ENCODE data around the gene HSPA12A. TPM values are rescaled to one million over a fixed set of nuclear protein-coding genes. Genes with fewer than 3 reads are reported as not detected.

Gene HSPA12A
- total RNA-seq, 4 donors from 2014 or later: 4.5 to 6.0 (median 4.9) TPM

DNA sequence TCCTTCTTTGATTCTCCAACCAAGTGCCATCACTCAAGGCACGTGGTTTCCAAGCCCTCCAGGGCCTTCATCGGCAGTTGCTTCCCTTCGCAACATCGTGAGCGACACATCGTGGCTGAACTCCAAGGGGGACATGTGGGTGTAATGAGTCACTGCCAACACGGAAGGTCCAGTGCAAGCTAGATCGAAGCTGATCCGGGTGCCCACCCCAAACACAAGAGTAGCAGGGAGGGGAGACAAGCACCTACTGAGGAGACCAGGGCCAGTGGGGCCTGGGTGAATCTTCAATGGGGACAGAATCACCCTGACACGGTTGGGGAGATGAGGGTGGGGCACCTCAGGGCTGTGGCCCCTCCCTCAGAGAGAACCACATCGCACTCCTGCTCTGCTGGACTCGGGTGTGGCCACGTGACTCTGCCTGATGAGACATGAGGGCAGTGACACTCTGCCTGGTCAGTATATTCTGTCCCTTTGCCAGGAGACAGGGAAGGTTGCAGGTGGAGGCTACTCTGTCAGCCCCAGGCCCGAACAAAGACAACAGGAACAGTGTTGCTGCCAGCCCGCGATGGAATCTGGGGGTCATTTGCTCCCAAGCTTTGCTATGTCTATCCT is 36.8 kb upstream of the HSPA12A start:
- no peak overlapping the region for H3K4me3 ChIP-seq
- TF ChIP-seq POLR2A (IDR thresholded peaks at IDR 0.05): no peak
- TF ChIP-seq, protein P1, sequence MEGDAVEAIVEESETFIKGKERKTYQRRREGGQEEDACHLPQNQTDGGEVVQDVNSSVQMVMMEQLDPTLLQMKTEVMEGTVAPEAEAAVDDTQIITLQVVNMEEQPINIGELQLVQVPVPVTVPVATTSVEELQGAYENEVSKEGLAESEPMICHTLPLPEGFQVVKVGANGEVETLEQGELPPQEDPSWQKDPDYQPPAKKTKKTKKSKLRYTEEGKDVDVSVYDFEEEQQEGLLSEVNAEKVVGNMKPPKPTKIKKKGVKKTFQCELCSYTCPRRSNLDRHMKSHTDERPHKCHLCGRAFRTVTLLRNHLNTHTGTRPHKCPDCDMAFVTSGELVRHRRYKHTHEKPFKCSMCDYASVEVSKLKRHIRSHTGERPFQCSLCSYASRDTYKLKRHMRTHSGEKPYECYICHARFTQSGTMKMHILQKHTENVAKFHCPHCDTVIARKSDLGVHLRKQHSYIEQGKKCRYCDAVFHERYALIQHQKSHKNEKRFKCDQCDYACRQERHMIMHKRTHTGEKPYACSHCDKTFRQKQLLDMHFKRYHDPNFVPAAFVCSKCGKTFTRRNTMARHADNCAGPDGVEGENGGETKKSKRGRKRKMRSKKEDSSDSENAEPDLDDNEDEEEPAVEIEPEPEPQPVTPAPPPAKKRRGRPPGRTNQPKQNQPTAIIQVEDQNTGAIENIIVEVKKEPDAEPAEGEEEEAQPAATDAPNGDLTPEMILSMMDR (IDR thresholded peaks at IDR 0.05 in 4 of 5, conservative IDR thresholded peaks at IDR 0.05 in 1 of 5): no peak
- no peaks in the 10 kb centered on the region for H3K9me3 ChIP-seq
- ATAC-seq: no peak
- in situ Hi-C loops (cut with MboI; ENCODE audit: low sequenced_read_pairs in 4 of 4) (no loop called here), intact Hi-C loops (cut with DNase I; ENCODE audit: low total_unique reads) (no loop called here)
- no peak for DNase-seq
- no peaks in the 10 kb centered on the region for H3K4me1 ChIP-seq
- H3K27ac ChIP-seq: no peak overlapping the region
- H3K27me3 ChIP-seq: no peaks in the 10 kb centered on the region
- no peaks in the 10 kb centered on the region for H3K36me3 ChIP-seq

DNA sequence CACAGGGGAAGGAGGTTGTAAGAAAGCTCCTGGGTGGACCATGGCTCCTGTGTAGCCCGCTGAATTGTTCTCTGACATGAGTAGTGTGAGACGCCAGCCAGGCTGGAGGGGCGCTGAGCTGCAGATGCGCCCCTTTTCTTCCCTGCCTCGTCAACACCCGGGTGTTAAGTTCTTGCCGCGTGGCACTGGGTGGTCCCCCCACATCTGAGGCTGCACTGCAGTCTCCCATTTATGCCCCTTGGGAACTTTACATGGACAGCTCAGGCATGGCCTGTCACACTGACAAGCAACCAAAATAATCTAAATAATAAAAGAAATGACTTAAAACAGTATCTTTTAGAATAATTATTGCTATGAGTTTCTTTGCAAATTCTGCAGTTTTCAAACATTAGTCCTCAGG is 34.6 kb upstream of the HSPA12A start:
- Histone ChIP-seq H3K27ac (no peak overlapping the region), H3K4me3 (no peak overlapping the region), H3K36me3 (no peaks in the 10 kb centered on the region), H3K27me3 (no peaks in the 10 kb centered on the region), H3K9me3 (no peaks in the 10 kb centered on the region), H3K4me1 (no peaks in the 10 kb centered on the region)
- ATAC-seq: no peak
- intact Hi-C loops (cut with DNase I; ENCODE audit: low total_unique reads) (no loop called here), in situ Hi-C loops (cut with MboI; ENCODE audit: low sequenced_read_pairs in 4 of 4) (no loop called here)
- no peak for DNase-seq
- no peak for TF ChIP-seq POLR2A (IDR thresholded peaks at IDR 0.05)
- TF ChIP-seq, protein P1 (IDR thresholded peaks at IDR 0.05 in 4 of 5, conservative IDR thresholded peaks at IDR 0.05 in 1 of 5): no peak

DNA sequence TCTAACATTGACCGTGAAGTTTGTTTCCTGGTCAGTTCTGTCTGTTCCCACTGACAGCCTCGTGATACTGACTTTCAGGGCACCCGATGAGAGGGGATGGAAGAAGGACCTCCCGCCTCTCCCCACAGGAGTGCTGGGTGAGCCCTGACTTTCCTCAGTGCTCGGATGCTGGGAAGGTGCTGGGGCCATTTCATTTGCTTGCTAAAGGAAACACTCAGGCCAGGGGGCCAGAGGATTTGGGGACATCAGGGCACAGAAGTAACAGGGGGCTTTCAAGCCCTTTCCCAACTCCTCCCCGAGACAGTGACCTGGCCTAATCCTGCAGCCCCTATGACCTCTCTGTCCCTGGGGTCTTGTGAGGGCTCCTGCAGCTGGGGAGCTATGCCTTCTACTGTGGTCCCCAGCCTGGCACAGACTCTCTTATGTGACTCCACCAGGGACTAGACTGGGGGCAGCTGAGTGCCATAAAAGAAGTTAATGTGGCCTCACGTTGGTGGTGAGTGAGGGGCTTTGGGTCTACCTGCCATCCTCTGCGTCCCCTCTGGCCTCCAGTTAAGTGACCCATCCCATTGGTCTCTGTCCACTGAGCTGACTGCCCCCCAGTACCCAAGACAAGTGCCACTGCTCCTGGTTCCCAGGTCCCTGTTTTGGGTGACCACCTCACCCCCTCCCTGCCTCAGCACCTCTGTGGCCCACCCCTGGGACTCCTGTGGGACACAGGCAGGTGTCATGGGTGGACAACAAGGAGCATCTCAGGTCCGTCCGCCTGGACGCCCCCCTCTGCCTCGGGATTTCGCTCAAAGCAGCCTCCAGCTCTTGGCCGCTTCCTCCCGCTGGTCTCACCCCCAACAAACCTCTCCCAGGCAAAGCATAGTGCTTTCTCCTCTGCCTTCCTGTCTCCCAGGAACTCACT is 33.4 kb upstream of the HSPA12A start:
- TF ChIP-seq, protein P1 (IDR thresholded peaks at IDR 0.05 in 4 of 5, conservative IDR thresholded peaks at IDR 0.05 in 1 of 5): no peak
- no peak for TF ChIP-seq POLR2A (IDR thresholded peaks at IDR 0.05)
- in situ Hi-C loops (cut with MboI; ENCODE audit: low sequenced_read_pairs in 4 of 4) (no loop called here), intact Hi-C loops (cut with DNase I; ENCODE audit: low total_unique reads) (no loop called here)
- ATAC-seq (no peak), DNase-seq (no peak)
- no peak overlapping the region for H3K4me3 ChIP-seq
- no peaks in the 10 kb centered on the region for H3K4me1 ChIP-seq
- no peak overlapping the region for H3K27ac ChIP-seq
- no peaks in the 10 kb centered on the region for H3K36me3 ChIP-seq
- H3K9me3 ChIP-seq: no peaks in the 10 kb centered on the region
- no peaks in the 10 kb centered on the region for H3K27me3 ChIP-seq

DNA sequence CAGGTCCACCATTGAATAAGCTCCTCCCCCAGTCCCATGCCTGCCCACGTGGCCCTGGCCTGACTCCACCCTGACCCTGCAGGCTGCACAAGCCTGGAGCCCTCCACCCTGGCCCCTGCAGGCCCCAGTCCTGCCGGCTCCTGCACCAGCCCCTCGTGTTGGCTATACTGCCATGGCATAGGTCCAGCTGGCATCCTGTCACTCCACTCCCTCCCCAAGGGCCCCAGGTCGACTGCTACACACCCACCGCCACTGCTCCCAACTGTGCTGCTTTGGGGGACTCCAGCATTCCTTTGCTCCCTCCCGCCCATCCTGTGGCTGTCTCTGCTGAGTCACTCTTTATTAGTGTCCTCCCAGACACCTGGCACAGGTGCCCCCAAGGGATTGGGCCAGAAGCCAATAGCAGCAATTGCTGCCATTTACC is 32.4 kb upstream of the HSPA12A start:
- H3K9me3 ChIP-seq: no peaks in the 10 kb centered on the region
- H3K27me3 ChIP-seq: no peaks in the 10 kb centered on the region
- H3K4me1 ChIP-seq: no peaks in the 10 kb centered on the region
- TF ChIP-seq POLR2A (IDR thresholded peaks at IDR 0.05): no peak
- in situ Hi-C loops (cut with MboI; ENCODE audit: low sequenced_read_pairs in 4 of 4): no loop called here
- DNase-seq (no peak), ATAC-seq (no peak)
- no peaks in the 10 kb centered on the region for H3K36me3 ChIP-seq
- intact Hi-C loops (cut with DNase I; ENCODE audit: low total_unique reads): no loop called here
- no peak overlapping the region for H3K4me3 ChIP-seq
- no peak overlapping the region for H3K27ac ChIP-seq

DNA sequence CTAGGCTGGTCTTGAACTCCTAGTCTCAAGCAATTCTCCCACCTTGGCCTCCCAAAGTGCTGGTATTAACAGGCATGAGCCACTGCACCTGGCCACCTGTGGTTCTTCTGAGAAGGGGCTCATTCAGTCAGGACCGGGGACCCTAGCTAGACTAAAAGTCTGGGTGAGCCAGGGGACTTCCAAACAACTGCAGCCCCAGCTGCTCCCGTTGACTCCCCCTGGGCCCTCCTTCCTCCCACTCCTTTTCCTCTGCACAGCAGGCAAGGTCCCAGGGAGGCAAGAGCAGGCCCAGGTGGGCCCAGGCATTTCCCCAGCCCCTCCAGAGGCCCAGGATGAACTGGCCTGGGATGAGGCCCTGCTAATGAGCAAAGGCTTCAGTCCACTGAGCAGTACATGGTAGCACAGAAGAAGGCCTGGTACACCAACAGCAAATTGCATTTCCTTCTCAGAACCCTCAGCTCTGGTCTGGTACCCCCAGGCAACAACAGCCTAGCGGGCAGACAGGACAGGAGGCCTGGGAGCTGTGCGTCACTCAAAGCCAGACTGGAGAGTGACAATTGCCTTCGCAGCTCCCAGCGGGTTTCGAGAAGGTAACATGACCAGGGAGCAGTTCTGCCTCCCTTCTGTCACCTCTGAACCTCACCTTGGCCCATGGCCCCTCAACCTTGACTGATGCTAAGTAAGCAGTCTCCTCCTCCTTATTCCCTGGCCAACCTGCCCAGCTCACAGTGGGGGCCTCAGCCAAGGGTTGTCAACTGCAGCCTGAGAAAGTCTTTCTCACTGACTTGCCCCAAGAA is 30.7 kb upstream of the HSPA12A start:
- no peak for ATAC-seq
- no peaks in the 10 kb centered on the region for H3K27me3 ChIP-seq

More for the DNA sequence above, 30.7 kb upstream of the HSPA12A start:
- H3K4me1 ChIP-seq: no peaks in the 10 kb centered on the region
- no peak overlapping the region for H3K27ac ChIP-seq
- intact Hi-C loops (cut with DNase I; ENCODE audit: low total_unique reads) (no loop called here), in situ Hi-C loops (cut with MboI; ENCODE audit: low sequenced_read_pairs in 4 of 4) (no loop called here)
- no peaks in the 10 kb centered on the region for H3K9me3 ChIP-seq
- DNase-seq: no peak
- H3K36me3 ChIP-seq: no peaks in the 10 kb centered on the region
- H3K4me3 ChIP-seq: no peak overlapping the region
- TF ChIP-seq, protein P1 (IDR thresholded peaks at IDR 0.05 in 4 of 5, conservative IDR thresholded peaks at IDR 0.05 in 1 of 5): no peak
- TF ChIP-seq POLR2A (IDR thresholded peaks at IDR 0.05): no peak
